GM18507 (cell line): ENCODE measurements around the gene OR8H2.
"Not testable (repeated sequence)": the region's sequence is repeated elsewhere in the genome, so short reads cannot be mapped to it uniquely, and the experiment has no call there.

Source experiments
- DNase-seq: peaks from one replicate; pipeline ENCODE4 v3.0.0; 2011; ENCODE audit warnings: low read depth; ENCODE audit not compliant: insufficient read length; ENCODE audit errors: extremely low spot score
- FAIRE-seq: peaks from 2 replicates; lab custom pipeline; 2011; peaks lifted over from hg19 to GRCh38; lab: Jason Lieb, UNC

The OR8H2 gene, protein sequence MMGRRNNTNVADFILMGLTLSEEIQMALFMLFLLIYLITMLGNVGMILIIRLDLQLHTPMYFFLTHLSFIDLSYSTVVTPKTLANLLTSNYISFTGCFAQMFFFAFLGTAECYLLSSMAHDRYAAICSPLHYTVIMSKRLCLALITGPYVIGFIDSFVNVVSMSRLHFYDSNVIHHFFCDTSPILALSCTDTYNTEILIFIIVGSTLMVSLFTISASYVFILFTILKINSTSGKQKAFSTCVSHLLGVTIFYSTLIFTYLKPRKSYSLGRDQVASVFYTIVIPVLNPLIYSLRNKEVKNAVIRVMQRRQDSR

GRCh38 chr11:56103210-56103737 is at the start of gene OR8H2:
Gene OR8H2, plus strand, starts transcription at chr11:56103687. Its CDS starts 1,356 bp downstream, at chr11:56105043.
- no peak for DNase-seq
- FAIRE-seq, result no peak

DNA sequence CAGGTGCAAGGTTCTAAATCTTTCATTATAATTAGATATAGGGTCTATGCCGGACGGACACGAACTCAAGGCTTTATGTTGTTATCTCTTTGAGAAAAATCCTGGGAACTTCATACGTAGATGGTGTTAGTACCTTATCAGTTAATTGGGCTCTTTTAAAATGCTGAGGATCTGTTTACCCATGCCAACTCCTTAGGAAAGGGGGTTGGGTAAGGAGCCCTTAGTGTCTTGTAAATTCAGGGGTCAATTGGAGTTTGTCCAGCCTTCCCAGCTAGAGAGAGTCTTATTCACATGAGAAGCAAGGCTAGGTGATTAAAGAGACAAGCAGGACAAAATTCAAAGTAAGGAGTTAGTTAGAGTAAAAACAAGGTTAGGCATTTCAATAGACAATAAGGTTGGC is 47.1 kb upstream of the OR8H2 start:
- not testable (repeated sequence) for DNase-seq, FAIRE-seq

- DNase-seq, FAIRE-seq: not testable (repeated sequence)
Measured at GRCh38 chr11:56057661-56058237, 45.7 kb upstream of the OR8H2 start.

DNA sequence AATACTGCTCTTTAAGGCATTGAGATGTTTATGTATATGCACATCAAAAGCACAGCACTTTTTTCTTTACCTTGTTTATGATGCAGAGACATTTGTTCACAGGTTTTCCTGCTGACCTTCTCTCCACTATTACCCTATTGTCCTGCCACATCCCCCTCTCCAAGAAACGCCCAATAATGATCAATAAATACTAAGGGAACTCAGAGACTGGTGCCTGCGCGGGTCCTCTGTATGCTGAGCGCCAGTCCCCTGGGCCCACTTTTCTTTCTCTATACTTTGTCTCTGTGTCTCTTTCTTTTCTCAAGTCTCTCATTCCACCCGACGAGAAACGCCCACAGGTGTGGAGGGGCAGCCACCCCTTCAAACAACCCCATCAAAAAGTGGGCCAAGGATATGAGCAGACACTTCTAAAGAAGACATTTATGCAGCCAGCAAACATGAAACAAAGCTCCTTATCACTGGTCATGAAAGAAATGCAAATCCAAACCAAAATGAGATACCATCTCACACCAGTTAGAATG is 45.2 kb upstream of the OR8H2 start:
- DNase-seq, FAIRE-seq: not testable (repeated sequence)

GRCh38 chr11:56066980-56067379 is 36.5 kb upstream of the OR8H2 start:
- DNase-seq (no peak), FAIRE-seq (no peak)

GRCh38 chr11:56089697-56090096 is 13.8 kb upstream of the OR8H2 start:
- FAIRE-seq, result no peak
- DNase-seq, result no peak

- no peak for FAIRE-seq
- no peak for DNase-seq
Measured at GRCh38 chr11:56093008-56093407, 10.5 kb upstream of the OR8H2 start, which contains the start of gene OR8I2. Gene OR8I2, plus strand, starts transcription at chr11:56093308. Its CDS starts 0 bp downstream, at chr11:56093308.

GRCh38 chr11:56122073-56122472 is 18.6 kb downstream of the OR8H2 start, which contains the start of gene OR8H3:
Gene OR8H3, plus strand, starts transcription at chr11:56122373. Its CDS starts 0 bp downstream, at chr11:56122373.
- DNase-seq (no peak), FAIRE-seq (no peak)

GRCh38 chr11:56140151-56140661 is 36.7 kb downstream of the OR8H2 start, which contains the start of gene OR8J3:
Gene OR8J3, minus strand, starts transcription at chr11:56140201. Its CDS starts 2,483 bp downstream, at chr11:56137718.
- DNase-seq, result no peak
- FAIRE-seq, result no peak

- not testable (repeated sequence) for DNase-seq, FAIRE-seq
Measured at GRCh38 chr11:56143681-56144080, 40.2 kb downstream of the OR8H2 start.

GRCh38 chr11:56151376-56151775 is 47.9 kb downstream of the OR8H2 start:
- no peak for FAIRE-seq

GRCh38 chr11:56152333-56152732 is 48.8 kb downstream of the OR8H2 start:
- DNase-seq (no peak), FAIRE-seq (no peak)

More at GRCh38 chr11:56151376-56151775, 47.9 kb downstream of the OR8H2 start:
- DNase-seq, result no peak
